Thymus (tissue), 11 donors: ENCODE measurements around the gene KRTAP12-2. TPM values are rescaled to one million over a fixed set of nuclear protein-coding genes. Genes with fewer than 3 reads are reported as not detected.
"Not testable (repeated sequence)": the region's sequence is repeated elsewhere in the genome, so short reads cannot be mapped to it uniquely, and the experiment has no call there.

Experiments
- DNase-seq, 9 donors: peaks; one replicate each; pipeline ENCODE4 v3.0.0-alpha.2; 2013; ENCODE audit warnings: low spot score in 9 of 9, low read depth in 6 of 9, missing footprints in 1 of 9
- H3K27ac ChIP-seq, 2 donors: one replicate each; pipeline ENCODE4 v1.5.1; 2013; ENCODE audit warnings: control low read depth in 1 of 2, low read depth in 1 of 2, low read length in 1 of 2, mild to moderate bottlenecking in 1 of 2, moderate library complexity in 1 of 2
- H3K27me3 ChIP-seq, 2 donors: one replicate each; pipeline ENCODE4 v1.5.1; 2013; ENCODE audit warnings: low read length in 1 of 2; ENCODE audit not compliant: control insufficient read depth in 2 of 2, insufficient read depth in 1 of 2
- H3K36me3 ChIP-seq, 2 donors: one replicate each; pipeline ENCODE4 v1.5.1; 2013; ENCODE audit warnings: low read length in 1 of 2, mild to moderate bottlenecking in 1 of 2, moderate library complexity in 1 of 2; ENCODE audit not compliant: control insufficient read depth in 2 of 2, insufficient read depth in 2 of 2
- H3K4me1 ChIP-seq, 2 donors: one replicate each; pipeline ENCODE4 v1.5.1; 2013; ENCODE audit warnings: low read length in 2 of 2; ENCODE audit not compliant: control insufficient read depth in 2 of 2, insufficient read depth in 2 of 2
- H3K4me3 ChIP-seq, 2 donors: one replicate each; pipeline ENCODE4 v1.5.1; 2013; ENCODE audit warnings: low read length in 2 of 2, control low read depth in 1 of 2, mild to moderate bottlenecking in 1 of 2
- H3K9me3 ChIP-seq, 2 donors: one replicate each; pipeline ENCODE4 v1.5.1; 2013; ENCODE audit warnings: low read length in 1 of 2, mild to moderate bottlenecking in 1 of 2; ENCODE audit not compliant: control insufficient read depth in 2 of 2, insufficient read depth in 1 of 2
- WGBS: extraction: QIAGEN DNeasy Blood & Tissue Kit; methylation state at CpG from one replicate; pipeline ENCODE4 v1.1.7; 2013; 5-methylcytosine and 5-hydroxymethylcytosine counted together
- polyA plus RNA-seq: library from polyadenylated mRNA; stranded (reverse); fragments of 200-250 nt; gene quantifications from one replicate; pipeline ENCODE4 v1.2.3, GENCODE V29; 2013
- total RNA-seq: library from RNA; stranded (reverse); fragments of 120-200 nt; gene quantifications from one replicate; pipeline ENCODE4 v1.2.4, GENCODE V29; 2013
- donor health status: healthy.

Gene KRTAP12-2
- total and polyA plus RNA-seq, 2 donors, result not detected

GRCh38 chr21:44627831-44628233 is 38.9 kb downstream of the KRTAP12-2 start:
- not testable (repeated sequence) for H3K27me3 ChIP-seq, H3K4me1 ChIP-seq, H3K36me3 ChIP-seq, H3K27ac ChIP-seq, DNase-seq, H3K4me3 ChIP-seq
- H3K9me3 ChIP-seq, result peaks cover under 1 to 34% of the 10 kb centered on the region in 2 donors
- 60% methylated on average over 15 of the region's 15 CpGs for WGBS

GRCh38 chr21:44627181-44627822 is 39.4 kb downstream of the KRTAP12-2 start:
- H3K4me3 ChIP-seq, DNase-seq, H3K4me1 ChIP-seq, H3K27ac ChIP-seq, H3K27me3 ChIP-seq, H3K36me3 ChIP-seq: not testable (repeated sequence)
- WGBS, result 86% methylated on average over 18 of the region's 20 CpGs
- peaks cover 2 to 36% of the 10 kb centered on the region in 2 donors for H3K9me3 ChIP-seq

- no peak for DNase-seq
- 49% methylated on average over 7 of the region's 7 CpGs for WGBS
These were observed 40.0 kb downstream of the KRTAP12-2 start, which contains the start of gene KRTAP10-9 for GRCh38 chr21:44626673-44627143. Gene KRTAP10-9, plus strand, starts transcription at chr21:44627093. Its CDS starts 79 bp downstream, at chr21:44627172.

GRCh38 chr21:44626262-44626661 is 40.5 kb downstream of the KRTAP12-2 start:
- Histone ChIP-seq H3K36me3 (no peaks in the 10 kb centered on the region), H3K4me3 (no peak overlapping the region), H3K27me3 (no peaks in the 10 kb centered on the region), H3K9me3 (peaks cover 2 to 36% of the 10 kb centered on the region in 2 donors), H3K27ac (no peak overlapping the region), H3K4me1 (no peaks in the 10 kb centered on the region)
- DNase-seq, result no peak
- 80% methylated on average over 10 of the region's 10 CpGs for WGBS

More at GRCh38 chr21:44626673-44627143, 40.0 kb downstream of the KRTAP12-2 start, which contains the start of gene KRTAP10-9:
- Histone ChIP-seq H3K4me3 (no peak within 1 kb of the TSS), H3K9me3 (peaks cover 2 to 36% of the 10 kb centered on the region in 2 donors), H3K27me3 (no peaks in the 10 kb centered on the region), H3K4me1 (no peaks in the 10 kb centered on the region), H3K27ac (no peak within 1 kb of the TSS), H3K36me3 (no peaks in the 10 kb centered on the region)

GRCh38 chr21:44625756-44626155 is 41.0 kb downstream of the KRTAP12-2 start:
- H3K27me3 ChIP-seq, result no peaks in the 10 kb centered on the region
- WGBS, result 95% methylated on average over 7 of the region's 7 CpGs
- H3K27ac ChIP-seq, result no peak overlapping the region
- no peaks in the 10 kb centered on the region for H3K4me1 ChIP-seq
- H3K36me3 ChIP-seq, result no peaks in the 10 kb centered on the region
- H3K9me3 ChIP-seq, result peaks cover 2 to 36% of the 10 kb centered on the region in 2 donors
- no peak overlapping the region for H3K4me3 ChIP-seq
- DNase-seq, result no peak

- peaks cover 2 to 18% of the 10 kb centered on the region in 2 donors for H3K9me3 ChIP-seq
These were observed 43.2 kb downstream of the KRTAP12-2 start for GRCh38 chr21:44623575-44623974.

GRCh38 chr21:44619886-44620285 is 46.8 kb downstream of the KRTAP12-2 start:
- Histone ChIP-seq H3K4me3 (no peak overlapping the region), H3K9me3 (peaks cover 2 to 16% of the 10 kb centered on the region in 2 donors), H3K27me3 (peaks cover 0 to 2% of the 10 kb centered on the region in 2 donors), H3K36me3 (no peaks in the 10 kb centered on the region), H3K4me1 (peaks cover 0 to 3% of the 10 kb centered on the region in 2 donors), H3K27ac (no peak overlapping the region)
- 96% methylated on average over 6 of the region's 6 CpGs for WGBS
- no peak for DNase-seq

More at GRCh38 chr21:44623575-44623974, 43.2 kb downstream of the KRTAP12-2 start:
- Histone ChIP-seq H3K4me1 (no peaks in the 10 kb centered on the region), H3K36me3 (no peaks in the 10 kb centered on the region), H3K27me3 (no peaks in the 10 kb centered on the region), H3K4me3 (no peak overlapping the region), H3K27ac (no peak overlapping the region)
- DNase-seq, result no peak

GRCh38 chr21:44618909-44619308 is 47.8 kb downstream of the KRTAP12-2 start:
- peak in 3 of 9 donors; percentile 4 to 29 (median 7) for DNase-seq
- Histone ChIP-seq H3K27me3 (peaks cover 0 to 2% of the 10 kb centered on the region in 2 donors), H3K4me1 (peaks cover 0 to 3% of the 10 kb centered on the region in 2 donors), H3K9me3 (peaks cover 2 to 16% of the 10 kb centered on the region in 2 donors), H3K27ac (no peak overlapping the region), H3K4me3 (no peak overlapping the region), H3K36me3 (no peaks in the 10 kb centered on the region)
- WGBS, result 62% methylated on average over 3 of the region's 3 CpGs

- Histone ChIP-seq H3K27me3 (peaks cover 0 to 2% of the 10 kb centered on the region in 2 donors), H3K27ac (no peak overlapping the region), H3K4me1 (peaks cover 0 to 3% of the 10 kb centered on the region in 2 donors), H3K36me3 (no peaks in the 10 kb centered on the region), H3K4me3 (no peak overlapping the region), H3K9me3 (peaks cover 2 to 16% of the 10 kb centered on the region in 2 donors)
- DNase-seq, result no peak
- WGBS, result 39% methylated on average over 4 of the region's 4 CpGs
These were observed 48.2 kb downstream of the KRTAP12-2 start for GRCh38 chr21:44618504-44618903.
